Activated CD4-positive, alpha-beta memory T cell treated with anti-CD3 and anti-CD28 coated beads for 36 hours (primary cell): ENCODE results near the gene SFXN5. TPM values are rescaled to one million over a fixed set of nuclear protein-coding genes. Genes with fewer than 3 reads are reported as not detected.

Source experiments
- CTCF ChIA-PET: fragments of 350-600 bp; sonication (Branson Sonifier 250); formaldehyde crosslinking; loops from one replicate; lab custom pipeline; 2021; ENCODE audit warnings: antibody characterized with exemption, inconsistent platforms; lab: Charles Lee
- POLR2A ChIA-PET: fragments of 350-600 bp; sonication (Branson Sonifier 250); formaldehyde crosslinking; loops from one replicate; lab custom pipeline; 2021; ENCODE audit warnings: antibody characterized with exemption; lab: Charles Lee
- DNase-seq: peaks from one replicate; pipeline ENCODE4 v3.0.0-alpha.2; 2020
- H3K27ac Mint-ChIP-seq: one replicate; pipeline ENCODE4 v1.8.0; 2021; ENCODE audit warnings: mixed read lengths
- H3K27me3 Mint-ChIP-seq: one replicate; pipeline ENCODE4 v1.8.0; 2021; ENCODE audit warnings: mixed read lengths
- H3K36me3 Mint-ChIP-seq: one replicate; pipeline ENCODE4 v1.8.0; 2021; ENCODE audit warnings: mixed read lengths
- H3K4me1 Mint-ChIP-seq: one replicate; pipeline ENCODE4 v1.8.0; 2021; ENCODE audit warnings: low read depth, mixed read lengths
- H3K4me3 Mint-ChIP-seq: one replicate; pipeline ENCODE4 v1.8.0; 2021; ENCODE audit warnings: mild to moderate bottlenecking, mixed read lengths
- H3K9me3 Mint-ChIP-seq: one replicate; pipeline ENCODE4 v1.8.0; 2021; ENCODE audit warnings: mixed read lengths
- intact Hi-C: fragments of 100-400 bp; cut with micrococcal nuclease; formaldehyde crosslinking; loops from one replicate; pipeline ENCODE4 v1.15.1; 2023
- total RNA-seq, 2 experiments: library from RNA; stranded (reverse); gene quantifications; one replicate each; pipeline ENCODE4 v1.2.3, GENCODE V29; 2021

Gene SFXN5
- total RNA-seq, 2 experiments from 2014 or later: 4.5 to 7.6 TPM

- no peaks in the 10 kb centered on the region for H3K36me3 Mint-ChIP-seq
- no peak overlapping the region for H3K4me3 Mint-ChIP-seq
- no peak for DNase-seq
- CTCF ChIA-PET: no interaction called here
- no peak overlapping the region for H3K27ac Mint-ChIP-seq
- H3K9me3 Mint-ChIP-seq: no peaks in the 10 kb centered on the region
- no peaks in the 10 kb centered on the region for H3K27me3 Mint-ChIP-seq
- intact Hi-C loops: no loop called here
- POLR2A ChIA-PET: no interaction called here
- no peaks in the 10 kb centered on the region for H3K4me1 Mint-ChIP-seq
Observed at GRCh38 chr2:73035899-73036711, 35.4 kb downstream of the SFXN5 start.

GRCh38 chr2:73034661-73035375, 36.7 kb downstream of the SFXN5 start:
- Mint-ChIP-seq H3K9me3 (no peaks in the 10 kb centered on the region), H3K4me1 (no peaks in the 10 kb centered on the region), H3K27me3 (no peaks in the 10 kb centered on the region), H3K27ac (no peak overlapping the region), H3K4me3 (no peak overlapping the region), H3K36me3 (no peaks in the 10 kb centered on the region)
- CTCF ChIA-PET: interaction anchor here (1.5 kb wide), 1 partner anchor 50 kb away, joined by 4 read pairs; no protein-coding TSS in a partner anchor
- POLR2A ChIA-PET: no interaction called here
- no peak for DNase-seq
- intact Hi-C loops: no loop called here

GRCh38 chr2:73033766-73034381, 37.6 kb downstream of the SFXN5 start:
- intact Hi-C loops: no loop called here
- H3K27ac Mint-ChIP-seq: no peak overlapping the region
- H3K9me3 Mint-ChIP-seq: no peaks in the 10 kb centered on the region
- H3K27me3 Mint-ChIP-seq: no peaks in the 10 kb centered on the region
- CTCF ChIA-PET: interaction anchor here (1.5 kb wide), 1 partner anchor 51 kb away, joined by 4 read pairs; no protein-coding TSS in a partner anchor
- POLR2A ChIA-PET: no interaction called here
- H3K4me3 Mint-ChIP-seq: no peak overlapping the region
- no peaks in the 10 kb centered on the region for H3K36me3 Mint-ChIP-seq
- no peaks in the 10 kb centered on the region for H3K4me1 Mint-ChIP-seq
- no peak for DNase-seq

GRCh38 chr2:73033142-73033765, 38.3 kb downstream of the SFXN5 start:
- ChIA-PET CTCF (no interaction called here), POLR2A (no interaction called here)
- H3K4me1 Mint-ChIP-seq: no peaks in the 10 kb centered on the region
- no peaks in the 10 kb centered on the region for H3K9me3 Mint-ChIP-seq
- intact Hi-C loops: no loop called here
- H3K36me3 Mint-ChIP-seq: no peaks in the 10 kb centered on the region
- DNase-seq: no peak
- H3K27ac Mint-ChIP-seq: no peak overlapping the region
- no peaks in the 10 kb centered on the region for H3K27me3 Mint-ChIP-seq
- no peak overlapping the region for H3K4me3 Mint-ChIP-seq

GRCh38 chr2:73032702-73033097, 38.8 kb downstream of the SFXN5 start:
- POLR2A ChIA-PET: no interaction called here
- no peaks in the 10 kb centered on the region for H3K27me3 Mint-ChIP-seq
- H3K9me3 Mint-ChIP-seq: no peaks in the 10 kb centered on the region
- DNase-seq: no peak
- no peaks in the 10 kb centered on the region for H3K4me1 Mint-ChIP-seq
- intact Hi-C loops: no loop called here
- H3K27ac Mint-ChIP-seq: no peak overlapping the region
- CTCF ChIA-PET: no interaction called here
- H3K4me3 Mint-ChIP-seq: no peak overlapping the region
- H3K36me3 Mint-ChIP-seq: no peaks in the 10 kb centered on the region

GRCh38 chr2:73031725-73032701, 39.5 kb downstream of the SFXN5 start:
- Mint-ChIP-seq H3K4me3 (no peak overlapping the region), H3K27me3 (no peaks in the 10 kb centered on the region), H3K9me3 (no peaks in the 10 kb centered on the region), H3K36me3 (no peaks in the 10 kb centered on the region), H3K27ac (no peak overlapping the region), H3K4me1 (no peaks in the 10 kb centered on the region)
- CTCF ChIA-PET: interaction anchor here (0.8 kb wide), 1 partner anchor 145 kb away, joined by 4 read pairs; no protein-coding TSS in a partner anchor
- intact Hi-C loops: no loop called here
- POLR2A ChIA-PET: no interaction called here
- DNase-seq: no peak

- H3K27me3 Mint-ChIP-seq: no peaks in the 10 kb centered on the region
- no peaks in the 10 kb centered on the region for H3K4me1 Mint-ChIP-seq
- CTCF ChIA-PET: interaction anchor here (0.8 kb wide), 1 partner anchor 146 kb away, joined by 4 read pairs; no protein-coding TSS in a partner anchor
- POLR2A ChIA-PET: no interaction called here
- H3K4me3 Mint-ChIP-seq: no peak overlapping the region
- no peak for DNase-seq
- no peak overlapping the region for H3K27ac Mint-ChIP-seq
- H3K36me3 Mint-ChIP-seq: no peaks in the 10 kb centered on the region
- no peaks in the 10 kb centered on the region for H3K9me3 Mint-ChIP-seq
- intact Hi-C loops: no loop called here
Observed at GRCh38 chr2:73031095-73031678, 40.3 kb downstream of the SFXN5 start.

GRCh38 chr2:73028841-73029240, 42.7 kb downstream of the SFXN5 start:
- no peaks in the 10 kb centered on the region for H3K27me3 Mint-ChIP-seq
- intact Hi-C loops: no loop called here
- no peak overlapping the region for H3K27ac Mint-ChIP-seq
- ChIA-PET CTCF (no interaction called here), POLR2A (no interaction called here)
- DNase-seq: no peak
- no peak overlapping the region for H3K4me3 Mint-ChIP-seq
- no peaks in the 10 kb centered on the region for H3K9me3 Mint-ChIP-seq
- no peaks in the 10 kb centered on the region for H3K36me3 Mint-ChIP-seq
- H3K4me1 Mint-ChIP-seq: no peaks in the 10 kb centered on the region

GRCh38 chr2:73027340-73027739, 44.2 kb downstream of the SFXN5 start:
- intact Hi-C loops: no loop called here
- H3K9me3 Mint-ChIP-seq: no peaks in the 10 kb centered on the region
- no peaks in the 10 kb centered on the region for H3K27me3 Mint-ChIP-seq
- POLR2A ChIA-PET: no interaction called here
- CTCF ChIA-PET: no interaction called here
- H3K4me1 Mint-ChIP-seq: no peaks in the 10 kb centered on the region
- no peak for DNase-seq
- no peaks in the 10 kb centered on the region for H3K36me3 Mint-ChIP-seq
- no peak overlapping the region for H3K27ac Mint-ChIP-seq
- H3K4me3 Mint-ChIP-seq: no peak overlapping the region

GRCh38 chr2:73023497-73023896, 48.0 kb downstream of the SFXN5 start:
- CTCF ChIA-PET: no interaction called here
- H3K36me3 Mint-ChIP-seq: no peaks in the 10 kb centered on the region
- H3K4me3 Mint-ChIP-seq: no peak overlapping the region
- intact Hi-C loops: no loop called here
- no peaks in the 10 kb centered on the region for H3K4me1 Mint-ChIP-seq
- H3K9me3 Mint-ChIP-seq: no peaks in the 10 kb centered on the region
- no peak overlapping the region for H3K27ac Mint-ChIP-seq
- no peak for DNase-seq
- POLR2A ChIA-PET: no interaction called here
- no peaks in the 10 kb centered on the region for H3K27me3 Mint-ChIP-seq

GRCh38 chr2:73022024-73022568, 49.4 kb downstream of the SFXN5 start:
- intact Hi-C loops: no loop called here
- no peaks in the 10 kb centered on the region for H3K27me3 Mint-ChIP-seq
- no peaks in the 10 kb centered on the region for H3K36me3 Mint-ChIP-seq
- ChIA-PET POLR2A (no interaction called here), CTCF (no interaction called here)
- H3K9me3 Mint-ChIP-seq: no peaks in the 10 kb centered on the region
- H3K4me1 Mint-ChIP-seq: no peaks in the 10 kb centered on the region
- no peak overlapping the region for H3K4me3 Mint-ChIP-seq
- H3K27ac Mint-ChIP-seq: no peak overlapping the region
- no peak for DNase-seq
